ENCODE results near the gene CHSY1.

- TF ChIP-seq CTCF (IDR thresholded peaks at IDR 0.05): no peak
- no peak for TF ChIP-seq EZH2 (IDR thresholded peaks at IDR 0.05; ENCODE audit: borderline replicate concordance, insufficient read depth, low read depth, low read length, poor library complexity, severe bottlenecking)
Observed at GRCh38 chr15:101170568-101171350, 81.1 kb downstream of the CHSY1 start.
